HL-60/S4 (cell line): Measurements from ENCODE around the gene DPM1.

Experiments used
- in situ Hi-C: fragments of 300-500 bp; cut with MboI; formaldehyde crosslinking; loops from 2 replicates; pipeline ENCODE4 v1.14.3; 2022; ENCODE audit warnings: low sequenced_read_pairs

The DPM1 gene

DNA sequence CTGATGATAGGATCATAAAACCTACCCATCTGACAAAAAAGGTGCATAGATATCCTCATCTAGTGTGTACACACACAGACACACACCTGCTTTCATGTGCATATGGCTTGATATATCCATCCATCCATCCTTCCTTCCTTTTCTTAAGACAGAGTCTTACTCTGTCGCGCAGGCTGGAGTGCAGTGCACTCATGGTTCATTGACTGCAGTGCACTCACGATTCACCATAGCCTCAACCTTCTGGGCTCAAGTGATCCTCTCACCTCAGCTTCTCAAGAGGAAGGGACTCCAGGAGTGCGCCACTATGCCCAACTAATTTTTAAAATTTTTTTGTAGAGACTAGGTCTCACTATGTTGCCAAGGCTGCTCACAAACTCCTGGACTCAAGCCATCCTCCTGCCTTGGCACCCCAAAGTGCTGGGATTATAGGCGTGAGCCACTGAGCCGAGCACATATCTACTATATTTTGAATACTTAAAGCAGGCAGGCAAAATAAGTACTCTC is 54.2 kb downstream of the DPM1 start:
- in situ Hi-C loops = no loop called here

DNA sequence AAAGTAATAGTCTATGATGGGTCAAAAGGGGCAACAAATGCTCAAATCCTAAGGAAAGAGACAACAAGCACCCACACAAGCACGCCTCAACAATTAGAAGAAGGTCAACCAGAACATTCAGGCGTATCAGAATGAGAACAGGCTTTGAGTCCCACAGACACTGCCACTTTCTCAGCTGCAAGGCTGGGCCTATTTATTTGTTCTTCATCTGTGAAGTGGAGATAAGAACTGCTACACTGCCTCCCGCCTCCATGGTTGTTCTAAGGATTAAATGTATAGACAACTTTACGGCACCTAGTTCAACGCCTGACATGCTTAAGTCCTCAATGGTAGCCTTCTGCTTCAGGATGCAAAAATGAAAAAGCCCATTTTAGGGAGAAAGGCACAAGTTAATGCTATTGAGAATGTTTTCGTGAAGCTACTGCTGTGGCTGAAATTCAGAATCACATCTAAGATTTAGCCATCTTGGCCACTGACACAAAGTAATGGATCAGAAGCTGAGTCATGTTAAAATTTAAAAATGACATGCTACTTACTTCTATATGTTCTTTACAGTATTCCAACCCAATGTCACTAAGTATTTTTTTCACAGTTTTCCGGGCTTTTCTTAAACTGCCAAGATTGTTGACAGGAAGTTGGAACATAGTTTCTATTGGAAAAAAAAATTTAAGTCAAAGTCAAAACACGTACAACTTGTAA is 54.8 kb downstream of the DPM1 start:
- in situ Hi-C loops = no loop called here

DNA sequence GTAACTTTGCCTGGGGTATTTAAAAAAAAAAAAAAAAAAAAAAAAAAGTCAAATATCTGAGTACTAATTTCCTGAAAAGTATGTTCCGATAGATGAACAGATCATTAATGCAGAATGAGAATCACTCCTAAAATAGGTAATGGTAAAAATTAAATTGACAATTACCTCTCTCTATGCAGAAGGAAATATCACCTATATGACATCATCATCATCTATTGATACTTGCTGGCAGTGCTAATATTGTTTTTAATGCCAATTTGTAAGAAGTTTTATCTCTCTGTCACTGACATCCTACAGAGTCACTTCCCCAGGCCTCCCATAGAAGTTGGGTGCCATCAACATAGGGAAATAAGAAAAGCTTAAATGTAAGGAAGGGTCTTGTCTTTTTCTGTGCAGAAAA is 57.0 kb downstream of the DPM1 start:
- in situ Hi-C loops = no loop called here

DNA sequence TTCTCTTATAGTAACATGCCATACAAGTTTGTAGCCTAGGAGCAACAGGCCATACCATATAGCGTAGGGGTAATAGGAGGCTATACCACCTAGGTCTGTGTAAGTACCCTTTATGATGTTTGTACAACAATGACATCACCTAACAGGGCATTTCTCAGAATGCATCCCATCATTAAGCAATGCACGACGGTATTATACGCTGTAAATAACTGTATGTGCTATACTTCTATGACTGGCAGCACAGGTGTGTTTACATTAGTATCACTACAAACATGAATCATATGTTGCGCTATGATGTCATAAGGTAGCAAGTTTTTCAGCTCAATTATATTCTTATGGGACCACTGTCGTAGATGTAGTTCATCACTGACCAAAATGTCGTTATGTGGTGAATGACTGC is 58.1 kb downstream of the DPM1 start:
- in situ Hi-C loops = no loop called here

DNA sequence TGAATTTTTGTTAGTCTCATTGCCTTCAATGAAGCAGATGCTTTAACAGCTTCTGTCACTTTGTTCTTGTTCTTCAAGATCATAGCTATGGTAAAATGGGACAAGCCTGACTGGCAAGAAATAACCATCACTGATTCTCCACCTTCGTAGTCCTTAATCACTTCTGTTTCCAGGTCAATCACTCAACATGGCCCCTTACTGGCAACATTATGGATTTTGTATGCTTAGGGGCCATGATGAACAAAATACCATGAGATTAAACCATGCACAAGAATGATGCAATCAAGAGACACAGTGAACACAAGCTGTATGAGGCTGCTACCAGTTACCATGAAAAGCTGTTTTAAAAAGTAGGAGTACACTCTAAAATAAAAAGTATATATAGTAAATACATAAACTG is 59.9 kb downstream of the DPM1 start:
- in situ Hi-C loops = no loop called here

DNA sequence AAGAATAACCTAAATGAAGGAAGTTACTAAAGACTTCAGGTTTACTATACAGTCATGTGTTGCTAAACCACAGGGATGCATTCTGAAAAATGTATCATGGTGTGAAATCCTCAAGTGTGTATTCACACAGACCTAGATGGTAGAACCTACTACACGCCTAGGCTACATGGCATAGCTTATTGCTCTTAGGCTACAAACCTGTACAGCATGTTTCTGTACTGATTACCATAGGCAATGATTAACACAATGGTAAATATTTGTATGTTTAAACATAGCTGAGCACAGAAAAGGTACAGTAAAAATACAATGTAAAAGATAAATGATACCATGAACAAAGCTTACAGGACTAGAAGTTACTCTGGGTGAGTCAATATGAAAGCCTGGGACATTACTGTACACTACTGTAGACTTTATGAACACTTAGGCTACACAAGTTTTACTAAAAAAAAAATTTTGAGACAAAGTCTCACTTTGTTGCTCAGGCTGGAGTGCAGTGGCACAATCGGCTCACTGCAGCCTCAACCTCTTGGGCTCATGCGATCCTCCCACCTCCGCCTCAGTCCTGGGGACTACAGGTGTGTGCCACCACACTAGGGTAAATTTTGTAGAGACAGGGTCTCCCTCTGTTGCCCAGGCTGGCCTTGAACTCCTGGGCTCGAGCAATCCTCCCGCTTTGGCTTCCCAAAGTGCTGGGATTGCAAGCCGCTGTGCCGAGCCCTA is 63.1 kb downstream of the DPM1 start:
- in situ Hi-C loops = no loop called here

DNA sequence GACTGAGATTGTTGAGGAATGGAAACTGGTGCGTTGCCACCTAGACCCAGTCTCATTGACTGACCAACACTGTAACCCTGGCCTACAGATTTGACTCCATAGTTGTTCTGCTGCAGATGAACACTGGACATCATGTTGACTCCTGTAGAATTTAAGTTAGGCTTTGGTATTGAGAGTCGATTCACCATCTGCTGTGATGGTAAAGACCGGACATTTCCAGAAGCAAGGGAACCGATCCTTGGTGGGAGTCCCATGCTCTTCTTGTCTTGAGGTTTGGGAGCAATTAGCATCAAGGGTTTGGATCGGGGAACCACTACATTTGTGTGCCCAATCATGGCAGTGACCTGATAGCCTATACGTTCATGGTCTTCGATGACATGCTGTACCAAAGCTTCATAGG is 64.7 kb downstream of the DPM1 start:
- in situ Hi-C loops = no loop called here

DNA sequence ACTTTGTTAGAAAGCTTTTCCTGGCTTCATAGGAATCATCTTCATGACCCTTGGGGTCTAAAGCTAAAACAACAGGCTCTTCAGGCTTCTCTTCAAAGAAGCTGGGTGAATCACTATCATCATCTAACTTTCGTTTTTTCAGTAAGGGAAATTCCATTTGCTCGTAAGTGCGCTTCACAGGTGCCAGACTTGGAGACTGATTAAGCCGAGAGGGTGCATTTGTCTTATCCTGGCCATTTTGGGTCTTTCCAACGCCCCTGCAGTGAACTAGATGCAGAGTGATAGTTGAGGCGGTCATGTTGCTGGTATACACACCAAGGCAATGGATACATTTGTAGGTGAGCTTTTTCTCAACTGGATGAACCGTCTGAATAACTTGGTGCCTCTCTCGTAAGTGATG is 65.9 kb downstream of the DPM1 start:
- in situ Hi-C loops = no loop called here

DNA sequence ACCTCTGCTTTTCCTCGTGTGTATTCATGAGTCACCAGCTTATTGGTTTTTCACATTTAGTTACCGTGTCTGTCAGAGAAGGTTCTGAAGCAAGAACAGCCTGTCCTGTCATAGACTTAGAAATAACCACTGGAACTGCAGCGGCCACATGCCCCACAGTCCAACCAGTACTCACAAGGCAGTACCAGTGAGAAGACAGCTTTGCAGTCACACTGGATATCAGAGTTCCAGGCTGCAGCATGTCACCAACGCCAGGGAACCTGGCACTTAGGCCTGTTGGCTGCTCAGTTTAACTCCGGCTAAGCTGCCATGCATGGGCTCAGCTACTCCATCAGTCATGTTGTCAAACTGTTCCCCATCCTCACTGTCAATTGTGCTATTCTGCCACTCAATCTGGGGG is 67.2 kb downstream of the DPM1 start:
- in situ Hi-C loops = no loop called here

DNA sequence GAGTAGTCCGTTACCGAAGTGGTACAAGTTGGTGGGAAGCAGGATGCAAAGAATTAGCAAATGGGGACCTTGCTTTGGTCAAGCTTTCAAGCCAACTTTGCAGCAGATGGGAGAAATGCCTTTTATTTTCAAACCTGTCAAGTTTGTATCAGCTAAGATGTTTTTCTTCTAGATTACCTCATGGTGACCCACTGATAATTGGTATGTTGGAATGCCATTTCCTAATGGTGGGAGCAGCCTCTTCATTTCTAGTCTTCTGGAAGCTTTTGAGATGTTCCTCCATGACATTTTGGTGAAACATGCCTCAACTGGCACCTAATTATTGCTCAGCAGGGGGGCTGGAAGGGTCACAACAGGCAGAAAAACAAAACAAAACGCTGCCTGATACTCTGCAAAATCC is 70.8 kb downstream of the DPM1 start:
- in situ Hi-C loops = no loop called here

DNA sequence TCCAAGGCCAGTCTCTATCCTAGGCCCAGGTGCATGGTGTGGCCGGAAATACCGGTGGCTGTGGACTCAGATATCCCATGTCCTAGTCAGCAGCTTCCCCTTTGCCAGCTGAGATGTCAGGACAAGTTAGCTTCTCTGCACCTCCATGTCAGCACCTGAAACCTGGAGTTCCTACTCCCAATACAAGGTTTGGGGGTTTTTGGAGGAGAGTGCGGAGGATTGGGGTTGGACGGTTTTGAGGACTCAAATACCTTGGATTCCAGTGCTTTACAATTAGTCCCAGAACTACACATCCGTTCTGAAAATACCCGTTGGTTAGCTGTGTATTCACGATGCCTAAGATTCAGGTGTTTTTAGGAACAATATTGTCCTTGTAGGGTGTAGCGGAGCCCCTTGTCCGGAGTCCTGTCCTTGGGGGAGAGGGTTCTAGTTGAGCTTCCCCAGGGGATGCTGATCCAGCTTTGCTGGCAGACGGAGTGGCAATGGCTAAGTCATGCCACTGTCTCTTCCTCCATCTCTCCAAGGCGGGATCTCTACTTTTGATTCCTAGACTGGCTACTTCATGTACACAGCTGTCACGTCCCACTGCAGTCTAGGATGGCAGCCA is 72.0 kb downstream of the DPM1 start:
- in situ Hi-C loops = no loop called here

DNA sequence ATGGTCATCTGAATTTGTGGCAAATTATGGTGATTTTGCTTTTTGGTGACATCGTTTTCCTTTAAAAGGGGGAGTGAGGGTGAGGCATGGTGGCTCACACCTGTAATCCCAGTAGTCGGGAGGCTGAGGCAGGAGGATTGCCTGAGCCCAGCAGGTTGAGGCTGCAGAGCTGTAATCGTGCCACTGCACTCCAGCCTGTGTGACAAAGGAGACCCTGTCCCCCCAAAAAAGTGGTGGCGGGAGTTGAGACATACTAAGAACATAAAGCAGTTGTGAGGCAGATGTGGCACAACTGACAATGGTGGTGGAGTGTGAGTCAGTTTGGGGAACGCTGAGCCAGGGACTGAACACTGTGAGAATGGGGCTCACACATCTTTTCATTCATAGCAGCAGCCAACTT is 72.6 kb downstream of the DPM1 start:
- in situ Hi-C loops = no loop called here

DNA sequence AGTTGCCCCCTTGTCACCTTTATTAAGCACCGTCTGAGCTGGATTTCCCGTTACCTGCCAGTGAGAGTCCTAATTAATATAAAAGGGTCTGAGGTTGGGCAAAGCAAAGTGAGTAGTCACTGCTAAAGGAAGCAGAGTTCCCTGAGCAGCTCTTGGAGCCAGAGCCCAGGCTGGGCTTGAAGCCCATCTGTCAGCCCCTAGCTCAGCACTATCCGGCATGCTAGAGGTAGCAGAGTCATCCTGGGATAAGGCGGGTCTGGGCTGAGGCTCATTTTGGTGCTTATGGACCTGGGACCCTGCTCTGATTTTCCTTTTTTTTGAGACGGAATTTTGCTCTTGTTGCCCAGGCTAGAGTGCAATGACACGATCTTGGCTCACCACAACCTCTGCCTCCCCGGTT is 73.3 kb downstream of the DPM1 start:
- in situ Hi-C loops = no loop called here
